NCI-H1092 treated with DMSO at 0.1 percent for 48 hours (cell line): ENCODE results near the gene UNC79.

Source experiments
- DNase-seq: peaks from one replicate; lab custom pipeline; 2025; lab: John Stamatoyannopoulos, UW

Gene UNC79

DNA sequence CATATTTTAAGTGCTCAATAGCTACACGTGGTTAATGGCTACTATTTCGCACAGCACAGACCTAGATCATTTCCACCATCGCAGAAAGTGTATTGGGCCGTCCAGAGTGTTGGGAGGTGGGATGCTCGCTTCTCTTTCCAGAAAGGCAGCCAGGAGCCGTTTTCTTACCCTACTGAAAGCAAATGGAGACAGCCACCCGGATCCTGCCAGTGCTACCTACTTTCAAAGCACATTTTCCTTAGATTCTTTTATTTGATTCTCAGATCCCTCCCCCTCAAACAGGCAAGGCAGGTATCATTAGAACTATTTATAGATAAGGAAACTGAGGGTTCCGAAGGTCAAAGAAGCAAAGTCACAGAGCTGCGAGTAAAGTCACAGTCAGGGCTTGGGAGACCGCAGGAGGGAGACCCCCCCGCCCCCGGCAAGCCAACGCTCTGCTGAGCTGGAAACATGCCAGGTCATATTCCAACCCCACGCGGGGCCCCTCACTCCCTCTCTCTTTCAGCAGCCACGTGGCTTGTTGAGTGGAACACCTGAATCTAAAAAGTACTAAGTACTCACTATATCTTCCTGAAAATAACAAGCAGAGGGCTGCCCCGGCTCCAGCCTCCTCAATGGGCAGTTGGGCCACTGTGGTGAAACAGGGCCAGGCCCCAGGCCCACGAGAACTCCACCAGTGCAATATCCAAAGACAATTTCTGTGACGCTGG lies 321.4 kb downstream of the UNC79 start:
- no peak for DNase-seq

DNA sequence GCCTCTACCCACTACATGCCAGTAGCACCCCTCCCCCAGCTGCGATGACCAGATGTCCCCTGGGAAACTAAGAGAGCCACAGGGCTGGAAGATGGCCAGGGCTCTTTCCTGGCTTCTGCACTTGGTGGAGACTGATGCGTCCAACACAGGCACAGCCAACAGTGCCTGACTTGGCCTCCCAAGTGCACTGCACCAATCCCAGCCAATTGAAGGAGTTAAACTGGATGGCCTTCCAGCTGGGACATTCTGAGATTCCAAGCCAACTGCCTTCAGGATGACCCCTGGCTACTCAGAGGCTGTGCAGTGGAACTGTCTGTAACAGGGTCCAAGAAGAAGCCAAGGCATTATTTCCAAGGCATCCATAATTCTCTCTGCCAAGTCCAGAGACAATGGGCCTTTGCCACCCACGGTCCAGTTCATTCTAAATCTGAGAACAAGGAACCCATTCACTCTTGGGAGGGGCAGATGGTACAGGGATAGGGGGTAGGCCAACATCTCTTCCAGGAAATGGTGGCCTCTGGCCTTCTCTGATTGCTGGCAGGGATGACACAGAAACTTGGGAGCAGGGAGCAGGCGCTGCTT lies 322.3 kb downstream of the UNC79 start:
- no peak for DNase-seq

DNA sequence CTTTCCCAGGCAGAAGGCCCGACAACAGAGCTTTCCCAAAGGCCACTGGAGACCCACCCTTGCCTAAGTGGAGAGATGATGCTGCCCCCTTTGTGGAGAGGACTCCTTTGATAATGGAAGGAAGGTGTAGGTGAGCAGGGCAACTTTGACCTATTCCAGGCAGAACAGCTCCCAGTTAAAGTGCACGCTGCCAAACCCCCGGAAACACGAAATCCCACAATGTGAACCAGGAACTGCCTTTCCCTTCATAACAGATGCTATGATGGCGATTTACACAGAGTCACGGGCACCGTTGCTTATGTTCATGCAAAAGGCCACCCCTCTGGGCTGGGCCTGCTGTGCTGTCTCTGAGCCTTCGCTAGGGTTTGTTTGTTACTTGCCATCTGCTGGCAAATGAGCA lies 322.9 kb downstream of the UNC79 start:
- no peak for DNase-seq

DNA sequence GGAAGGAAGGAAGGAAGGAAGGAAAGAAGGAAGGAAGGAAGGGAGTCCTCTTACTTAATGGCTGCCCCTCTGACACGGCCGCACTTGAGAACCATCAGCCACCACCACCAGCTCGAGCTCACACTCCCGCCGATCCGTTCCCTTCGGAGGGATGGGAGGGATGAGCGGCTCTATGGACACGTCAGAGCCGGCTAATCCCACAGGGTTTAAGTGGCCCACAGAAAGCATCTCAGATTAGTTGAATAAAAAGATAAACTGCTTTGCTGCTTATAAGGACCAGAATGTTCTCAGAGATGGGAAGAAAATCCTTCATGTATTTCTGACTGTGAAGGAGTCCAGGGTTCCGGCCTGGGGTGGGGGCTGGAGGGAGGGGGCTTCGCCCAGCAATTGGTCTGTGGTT lies 326.5 kb downstream of the UNC79 start:
- DNase-seq: no peak
